ENCODE data around the gene NTF3.

Gene NTF3

DNA sequence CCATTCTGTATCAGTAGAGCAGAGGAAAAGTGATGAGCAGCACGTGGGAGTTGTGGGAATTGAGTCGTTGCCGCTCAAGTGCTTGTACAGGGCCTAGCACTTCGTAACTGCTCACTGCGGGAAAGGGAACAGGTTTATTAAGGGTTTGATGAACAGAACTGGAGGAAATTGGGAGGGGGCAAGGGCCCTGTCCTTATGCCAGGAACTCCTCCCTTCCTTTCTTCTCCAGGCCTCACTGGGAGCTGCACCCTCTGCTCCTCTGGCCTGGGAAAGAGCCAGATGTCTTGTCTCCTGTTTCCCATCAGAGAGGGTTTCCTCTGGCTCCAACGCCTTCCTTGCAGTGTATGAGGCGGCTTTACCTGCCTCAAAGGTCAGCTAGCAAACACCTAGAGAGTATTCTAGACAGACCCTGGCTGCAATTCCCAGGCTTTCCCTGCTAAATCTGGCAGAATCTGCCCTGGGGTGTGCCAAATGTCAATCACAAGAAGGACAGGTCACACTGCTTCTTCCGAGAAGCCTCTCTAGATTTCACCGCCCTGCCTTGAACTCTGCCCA is 78.4 kb downstream of the NTF3 start:
- no peak for DNase-seq (ENCODE audit: low spot score)
- in situ Hi-C loops (cut with MboI; ENCODE audit: low sequenced_read_pairs, unreplicated experiment), result no loop called here
- TF ChIP-seq CTCF (IDR thresholded peaks at IDR 0.05; ENCODE audit: borderline replicate concordance, control extremely low read depth, extremely low read depth, insufficient read depth, missing control alignments), result no peak

GRCh38 chr12:5511256-5511643 is 79.3 kb downstream of the NTF3 start:
- in situ Hi-C loops (cut with MboI; ENCODE audit: low sequenced_read_pairs, unreplicated experiment), result no loop called here

DNA sequence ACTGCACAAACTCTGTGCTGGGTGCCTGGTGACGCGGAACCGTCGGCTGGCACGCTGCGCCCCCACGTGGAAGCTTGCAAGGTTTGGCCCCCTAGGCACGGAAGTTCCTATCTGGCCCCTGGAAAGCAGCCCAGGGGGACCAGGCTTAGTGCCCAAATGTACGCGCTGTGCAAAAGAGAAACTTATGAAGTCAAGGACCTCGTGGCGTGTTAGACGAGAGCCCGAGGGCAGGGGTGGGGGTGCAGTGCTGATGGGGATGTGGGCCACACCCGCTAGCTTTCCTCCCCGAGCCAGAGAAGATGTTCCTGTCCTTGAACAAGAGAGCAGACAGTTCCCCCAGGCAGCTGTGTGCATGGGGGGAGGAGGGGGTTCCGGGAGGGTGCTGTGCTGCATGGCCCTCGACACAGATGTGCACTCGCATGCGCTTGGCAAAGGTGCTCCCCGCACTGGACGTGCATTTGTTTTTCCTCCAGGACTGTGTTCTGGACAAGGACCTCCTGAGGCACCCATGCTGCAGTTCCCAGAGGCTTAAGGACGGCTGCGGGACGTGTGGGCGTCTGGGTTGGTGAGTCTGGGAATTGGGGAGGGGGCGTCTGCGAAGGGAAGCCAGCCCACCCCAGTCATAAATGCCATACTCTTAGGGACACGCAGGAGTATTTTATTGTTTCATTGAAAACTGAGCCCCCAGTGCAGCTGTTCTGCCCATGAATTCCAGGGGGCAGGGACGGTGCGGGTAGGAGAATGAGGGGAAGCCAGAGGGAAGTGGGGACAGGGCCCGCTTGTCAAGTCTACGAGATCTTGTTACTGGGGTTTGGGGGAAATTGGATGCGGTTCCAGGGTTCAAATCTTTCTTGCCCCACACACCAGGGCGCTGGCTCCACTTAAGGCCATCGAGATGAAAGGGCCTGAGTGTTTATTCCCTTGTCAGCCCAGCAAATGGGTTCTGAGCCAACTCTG is 80.0 kb downstream of the NTF3 start:
- no peak for TF ChIP-seq CTCF (IDR thresholded peaks at IDR 0.05; ENCODE audit: borderline replicate concordance, control extremely low read depth, extremely low read depth, insufficient read depth, missing control alignments)
- in situ Hi-C loops (cut with MboI; ENCODE audit: low sequenced_read_pairs, unreplicated experiment), result no loop called here
- DNase-seq (ENCODE audit: low spot score), result peak; percentile 40

More at GRCh38 chr12:5511256-5511643, 79.3 kb downstream of the NTF3 start:
- DNase-seq (ENCODE audit: low spot score), result no peak
- TF ChIP-seq CTCF (IDR thresholded peaks at IDR 0.05; ENCODE audit: borderline replicate concordance, control extremely low read depth, extremely low read depth, insufficient read depth, missing control alignments), result no peak

DNA sequence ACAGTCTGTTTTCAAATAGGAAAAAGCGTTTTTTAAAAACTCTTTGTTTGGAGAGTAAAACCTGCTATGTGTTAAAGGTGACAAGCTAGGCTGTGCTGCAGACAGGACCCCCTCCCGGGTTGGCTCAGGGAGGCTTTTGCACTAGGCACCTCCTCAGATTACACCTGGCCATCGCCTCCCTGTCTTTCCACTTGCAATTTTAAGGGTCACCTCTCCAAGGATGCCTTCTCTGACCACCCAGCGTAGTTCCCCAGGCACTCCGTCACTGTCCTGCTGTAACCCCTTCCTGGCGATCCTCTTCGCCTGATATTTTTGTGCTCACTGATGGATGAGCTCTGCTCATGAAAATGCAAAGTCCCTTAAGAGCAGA is 80.7 kb downstream of the NTF3 start:
- TF ChIP-seq CTCF (IDR thresholded peaks at IDR 0.05; ENCODE audit: borderline replicate concordance, control extremely low read depth, extremely low read depth, insufficient read depth, missing control alignments), result no peak
- in situ Hi-C loops (cut with MboI; ENCODE audit: low sequenced_read_pairs, unreplicated experiment), result no loop called here
- DNase-seq (ENCODE audit: low spot score), result no peak

- in situ Hi-C loops (cut with MboI; ENCODE audit: low sequenced_read_pairs, unreplicated experiment), result no loop called here
These were observed 81.5 kb downstream of the NTF3 start for GRCh38 chr12:5513406-5513805.

GRCh38 chr12:5514016-5514415 is 82.1 kb downstream of the NTF3 start:
- DNase-seq (ENCODE audit: low spot score), result no peak
- in situ Hi-C loops (cut with MboI; ENCODE audit: low sequenced_read_pairs, unreplicated experiment), result no loop called here
- TF ChIP-seq CTCF (IDR thresholded peaks at IDR 0.05; ENCODE audit: borderline replicate concordance, control extremely low read depth, extremely low read depth, insufficient read depth, missing control alignments), result no peak

More at GRCh38 chr12:5513406-5513805, 81.5 kb downstream of the NTF3 start:
- no peak for DNase-seq (ENCODE audit: low spot score)
- no peak for TF ChIP-seq CTCF (IDR thresholded peaks at IDR 0.05; ENCODE audit: borderline replicate concordance, control extremely low read depth, extremely low read depth, insufficient read depth, missing control alignments)

All from GM13976 (cell line).